Sigmoid colon (tissue), 4 donors: ENCODE measurements around the gene MAT2A.

ENCODE experiments used
- CTCF ChIP-seq, 4 experiments: fragments of 450-650 bp in 3 of 4; fragments of 200-600 bp in 1 of 4; IDR thresholded peaks; one replicate each; pipeline ENCODE4 v1.5.1; 2016 to 2019; ENCODE audit warnings: antibody characterized with exemption in 4 of 4, mild to moderate bottlenecking in 3 of 4, moderate library complexity in 2 of 4
- EP300 ChIP-seq, 4 donors: sonication (generic); formaldehyde crosslinking; IDR thresholded peaks; one replicate each; pipeline ENCODE4 v1.6.1; 2017; ENCODE audit warnings: antibody characterized with exemption in 4 of 4
- POLR2A ChIP-seq, 2 donors: fragments of 450-650 bp; IDR thresholded peaks; one replicate each; pipeline ENCODE4 v1.6.1; 2016; ENCODE audit warnings: antibody characterized with exemption in 2 of 2, mild to moderate bottlenecking in 2 of 2, moderate library complexity in 2 of 2
- POLR2AphosphoS5 ChIP-seq, 4 donors: sonication (generic); formaldehyde crosslinking; IDR thresholded peaks; one replicate each; pipeline ENCODE4 v1.6.1; 2017; ENCODE audit warnings: antibody characterized with exemption in 4 of 4

- TF ChIP-seq CTCF (IDR thresholded peaks at IDR 0.05) (no peak), EP300 (IDR thresholded peaks at IDR 0.05) (no peak), POLR2A (IDR thresholded peaks at IDR 0.05) (no peak), POLR2AphosphoS5 (IDR thresholded peaks at IDR 0.05) (no peak)
These were observed 22.1 kb upstream of the MAT2A start for GRCh38 chr2:85516653-85517389.
